ENCODE measurements around the gene HOXC13.
A peak's percentile ranks its signal among the peaks of the same experiment; 100 is the strongest.

HOXC13 gene

DNA sequence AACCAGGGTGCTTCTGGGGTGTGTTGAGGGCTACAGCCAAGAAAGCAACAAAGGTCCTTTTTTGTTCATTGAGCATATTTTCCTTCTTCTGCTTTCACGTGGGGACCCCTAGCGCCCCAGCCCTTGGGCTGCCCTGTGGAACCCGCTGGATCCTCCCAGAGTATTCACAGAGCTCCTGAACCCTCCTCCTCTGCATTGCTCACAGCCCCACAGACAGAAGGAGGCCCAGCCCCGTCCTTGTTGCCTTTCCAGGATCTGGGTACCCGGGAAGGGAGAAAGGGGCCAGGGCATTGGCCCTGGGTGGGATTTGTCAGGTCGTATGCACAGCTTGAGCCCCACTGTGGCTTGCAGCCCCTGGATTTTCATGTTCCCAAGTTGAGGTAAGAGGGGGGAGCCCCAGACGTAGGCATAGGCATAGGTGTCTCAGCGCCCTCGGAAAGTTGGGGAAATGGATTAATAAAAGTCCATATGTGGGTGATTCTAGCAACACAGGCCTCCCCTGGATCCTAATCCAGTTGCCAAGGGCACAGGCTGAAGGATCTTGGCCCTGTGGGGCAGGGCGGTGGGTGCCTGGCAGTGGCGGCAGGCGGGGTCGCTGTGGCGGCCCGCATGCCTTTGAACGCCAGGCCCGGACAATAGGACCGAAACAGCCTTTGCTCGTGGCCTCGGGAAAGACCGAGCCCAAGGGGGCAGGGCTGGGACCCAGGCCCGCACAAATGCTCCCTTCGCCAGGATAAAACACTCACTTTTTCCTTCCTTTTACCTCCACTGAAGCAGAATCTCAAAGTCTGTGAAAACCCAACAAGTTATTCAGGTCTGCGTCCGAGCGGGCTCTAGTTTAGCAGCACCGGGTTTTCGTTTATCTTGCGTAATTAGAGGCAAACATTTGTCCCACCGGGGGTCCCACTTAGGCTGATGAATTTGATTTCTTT lies 43.3 kb downstream of the HOXC13 start:
- no peak for DNase-seq

DNA sequence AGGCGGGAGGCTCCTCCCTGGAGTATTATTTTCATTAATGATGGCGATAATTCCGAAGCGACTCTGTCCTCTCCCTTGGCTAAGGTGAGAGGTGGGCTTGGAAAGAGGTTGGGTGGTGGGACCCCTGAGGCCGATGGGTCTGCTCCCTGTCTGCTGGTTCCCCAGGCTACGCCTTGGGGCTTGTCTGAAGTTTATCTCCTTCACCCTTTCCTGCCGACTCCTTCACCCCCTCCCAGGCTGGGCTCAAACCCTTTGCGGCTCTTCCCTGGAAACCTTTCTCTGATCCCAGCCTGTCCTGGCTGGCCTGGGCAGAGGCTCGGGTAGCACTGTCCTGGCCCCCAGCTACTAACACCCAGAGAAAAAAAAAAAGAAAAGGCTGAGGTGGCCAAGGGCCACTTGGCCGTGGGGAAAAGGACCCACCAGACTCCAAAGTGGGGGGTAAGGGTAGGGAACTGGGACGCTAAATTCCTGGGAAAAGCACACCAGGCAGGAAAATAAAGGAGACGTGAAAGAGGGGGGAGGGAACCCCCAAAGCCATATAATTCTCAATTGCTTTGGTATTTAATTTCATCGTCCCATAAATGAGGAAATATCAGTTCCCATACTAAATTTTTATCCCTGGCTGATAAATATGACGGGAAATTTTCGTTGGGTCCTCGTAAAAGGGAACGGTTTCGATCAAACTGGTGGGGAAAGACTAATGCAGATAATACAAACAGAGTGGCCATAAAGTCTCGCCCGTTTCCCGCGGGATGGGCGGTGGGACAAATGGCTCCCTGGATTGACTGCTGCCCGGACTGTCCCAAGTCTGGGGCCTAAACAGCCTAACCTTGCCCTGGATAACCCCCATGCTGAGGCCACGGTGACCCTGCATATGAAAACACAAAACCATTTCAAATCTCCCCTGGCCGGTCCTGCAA lies 44.3 kb downstream of the HOXC13 start:
- no peak for DNase-seq

DNA sequence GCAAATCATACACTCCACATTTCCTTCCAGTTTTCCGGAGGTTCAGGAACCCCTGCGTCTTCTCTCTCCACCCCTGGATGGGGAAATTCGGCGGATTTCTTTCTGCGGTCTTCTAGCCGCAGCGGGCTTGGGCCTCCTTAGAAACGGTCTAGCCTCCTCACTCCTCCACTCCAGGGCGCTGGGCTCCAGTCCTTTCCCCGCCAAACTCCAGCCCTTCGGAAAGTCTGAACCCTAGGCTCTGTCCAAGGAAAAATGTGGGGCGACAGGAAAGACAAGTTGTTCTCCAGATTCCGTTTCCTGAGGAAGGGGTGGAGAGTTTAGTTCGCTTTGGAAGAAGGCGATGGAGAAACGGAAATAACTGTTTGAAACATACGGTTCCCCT lies 44.9 kb downstream of the HOXC13 start:
- DNase-seq = no peak

DNA sequence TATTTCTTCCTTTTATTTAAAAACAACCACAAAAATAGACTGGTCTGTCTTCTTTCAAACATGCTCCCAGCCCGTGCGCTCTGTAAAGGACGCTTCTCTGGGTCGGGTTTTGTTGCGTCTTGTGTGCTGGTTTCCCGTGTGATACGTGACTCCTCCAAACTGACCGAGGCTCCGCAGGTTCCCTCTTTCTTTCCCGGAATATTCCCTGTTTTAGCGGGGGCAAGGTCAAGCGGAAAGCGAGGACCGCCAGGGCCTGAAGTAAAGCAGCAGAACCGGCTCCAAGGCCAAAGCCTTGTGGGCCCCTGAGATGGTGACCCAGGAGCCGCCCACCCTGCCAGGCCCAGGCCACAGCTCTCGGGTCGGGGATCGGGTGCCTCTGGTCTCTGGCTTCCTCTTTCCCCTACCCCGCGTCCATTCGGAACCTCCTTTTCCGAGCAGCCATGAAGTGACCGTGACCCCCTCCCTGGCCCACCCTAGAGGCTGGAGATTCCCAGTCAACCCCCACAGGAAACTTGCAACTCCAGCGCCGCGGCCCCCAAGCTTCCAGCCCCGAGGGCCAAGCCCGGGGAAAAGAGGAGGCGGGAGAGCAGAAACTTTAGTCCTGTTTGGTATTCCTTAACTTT lies 45.4 kb downstream of the HOXC13 start:
- no peak for DNase-seq

DNA sequence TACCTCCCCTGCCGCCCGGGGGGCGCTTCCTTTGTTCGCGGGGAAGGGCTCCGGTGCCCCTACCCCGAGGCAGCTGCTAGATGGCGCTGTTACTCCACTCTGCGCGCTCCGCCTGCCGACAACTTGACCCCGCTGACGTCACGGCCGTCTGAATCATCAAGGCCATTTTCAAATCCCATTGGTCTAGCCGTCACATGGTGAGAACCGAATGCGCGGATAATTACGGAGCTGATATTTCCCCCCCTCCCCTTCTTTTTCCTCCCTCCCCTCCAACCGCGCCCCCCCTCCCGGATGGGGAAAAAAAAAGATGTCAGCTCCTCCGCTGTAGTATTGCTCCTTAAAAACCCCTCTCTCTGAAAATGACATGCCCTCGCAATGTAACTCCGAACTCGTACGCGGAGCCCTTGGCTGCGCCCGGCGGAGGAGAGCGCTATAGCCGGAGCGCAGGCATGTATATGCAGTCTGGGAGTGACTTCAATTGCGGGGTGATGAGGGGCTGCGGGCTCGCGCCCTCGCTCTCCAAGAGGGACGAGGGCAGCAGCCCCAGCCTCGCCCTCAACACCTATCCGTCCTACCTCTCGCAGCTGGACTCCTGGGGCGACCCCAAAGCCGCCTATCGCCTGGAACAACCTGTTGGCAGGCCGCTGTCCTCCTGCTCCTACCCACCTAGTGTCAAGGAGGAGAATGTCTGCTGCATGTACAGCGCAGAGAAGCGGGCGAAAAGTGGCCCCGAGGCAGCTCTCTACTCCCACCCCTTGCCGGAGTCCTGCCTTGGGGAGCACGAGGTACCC lies 46.5 kb downstream of the HOXC13 start, which contains the start of gene HOXC10:
Gene HOXC10, plus strand, starts transcription at position 246 of the 791 bp plus-strand sequence. Its CDS starts 114 bp downstream, at position 360.
- peak in 26 of 58 donors; percentile 1 to 55 (median 12) for DNase-seq

DNA sequence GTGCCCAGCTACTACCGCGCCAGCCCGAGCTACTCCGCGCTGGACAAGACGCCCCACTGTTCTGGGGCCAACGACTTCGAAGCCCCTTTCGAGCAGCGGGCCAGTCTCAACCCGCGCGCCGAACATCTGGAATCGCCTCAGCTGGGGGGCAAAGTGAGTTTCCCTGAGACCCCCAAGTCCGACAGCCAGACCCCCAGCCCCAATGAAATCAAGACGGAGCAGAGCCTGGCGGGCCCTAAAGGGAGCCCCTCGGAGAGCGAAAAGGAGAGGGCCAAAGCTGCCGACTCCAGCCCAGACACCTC lies 47.0 kb downstream of the HOXC13 start:
- no peak for DNase-seq

DNA sequence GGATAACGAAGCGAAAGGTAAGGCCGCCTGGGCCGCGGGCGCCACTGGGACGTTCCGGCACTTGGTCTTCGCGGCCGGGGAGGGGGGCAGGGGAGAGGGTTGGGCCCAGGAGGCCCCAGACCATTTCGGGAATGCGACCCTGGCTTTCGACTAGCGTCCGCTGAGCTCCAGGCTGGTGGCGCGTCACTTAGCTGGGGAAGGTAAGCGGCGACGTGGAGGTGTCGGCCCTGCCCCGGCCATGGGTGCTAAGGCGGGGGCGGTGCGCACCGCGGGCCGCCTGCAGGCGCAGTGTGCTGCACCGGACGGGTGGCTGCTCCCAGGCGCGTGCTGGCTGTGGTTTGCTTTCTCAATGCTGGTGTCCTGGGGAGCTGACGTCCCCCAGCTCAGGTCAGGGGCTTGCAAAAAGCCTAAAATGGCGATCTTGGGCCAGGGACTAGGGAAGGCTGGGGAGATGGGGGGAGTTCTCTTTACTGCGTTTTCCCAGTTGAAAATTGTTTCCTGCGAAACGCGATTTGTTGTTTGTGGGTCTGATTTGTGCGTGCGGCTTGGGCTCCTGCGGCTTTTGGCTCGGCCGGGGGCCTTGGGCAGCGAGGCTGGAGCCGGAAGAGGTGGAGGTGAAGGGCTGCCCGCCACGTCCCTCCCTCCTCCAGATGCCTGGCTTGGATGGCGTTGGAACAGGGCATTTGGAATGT lies 47.5 kb downstream of the HOXC13 start:
- DNase-seq = no peak

DNA sequence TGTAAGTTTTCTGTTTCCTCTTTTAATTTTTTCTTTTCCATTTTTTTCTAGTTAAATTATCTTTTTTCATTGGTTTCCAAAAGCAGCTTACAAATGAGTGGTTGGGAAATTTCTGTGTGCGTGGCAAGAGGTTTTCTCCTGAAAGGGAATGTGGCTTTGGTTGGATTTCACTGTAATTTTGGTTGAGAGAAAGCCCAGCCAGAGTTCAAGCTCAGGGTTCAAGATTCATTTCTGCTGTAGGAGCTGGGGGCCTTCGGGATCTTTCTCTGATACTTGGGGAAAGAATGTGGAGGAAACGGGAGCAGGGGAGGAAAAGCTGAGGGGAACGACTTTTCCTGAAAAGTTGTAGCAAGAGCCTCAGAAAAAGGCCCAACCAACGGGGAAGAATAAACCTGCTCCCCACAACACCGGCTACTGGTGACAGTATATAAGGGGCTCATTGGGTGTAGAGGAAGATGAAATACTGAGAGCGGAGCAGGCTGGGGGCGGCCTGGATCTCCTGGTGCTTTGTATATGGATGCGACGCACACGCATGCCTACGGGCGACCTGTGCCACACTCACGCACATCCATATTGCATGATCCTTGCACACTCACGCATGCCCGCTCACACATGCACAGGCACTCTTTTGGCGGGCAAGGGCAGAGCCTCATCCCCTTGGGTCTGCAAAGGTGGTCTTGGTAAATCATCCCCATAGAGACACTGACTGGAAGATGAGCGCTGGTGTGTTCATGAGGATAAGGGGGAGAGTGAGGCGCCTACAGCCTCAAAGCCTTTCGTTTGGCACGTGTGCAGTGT lies 48.3 kb downstream of the HOXC13 start:
- DNase-seq = no peak

DNA sequence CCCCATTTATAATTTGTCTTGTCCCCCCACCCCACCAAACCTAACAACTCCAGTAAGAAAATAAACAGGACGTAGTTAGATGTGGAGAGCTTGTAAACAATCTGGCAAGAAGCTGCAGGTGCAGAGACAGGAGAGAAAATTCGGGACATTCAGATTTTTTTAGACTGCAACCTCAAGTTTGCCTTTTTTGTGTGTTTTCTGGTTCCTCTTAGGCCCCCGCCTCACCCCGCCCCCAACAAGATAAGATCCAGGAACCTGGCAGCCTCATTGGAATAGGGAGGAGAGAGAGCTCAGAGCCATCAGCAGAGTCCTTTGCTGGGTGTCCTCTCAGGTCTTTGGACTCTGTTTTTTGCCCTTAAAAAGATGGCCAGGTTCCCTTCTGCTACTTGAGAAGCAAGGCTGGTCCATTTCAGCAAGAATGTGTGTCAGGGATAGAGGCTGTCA lies 49.2 kb downstream of the HOXC13 start:
- no peak for DNase-seq

DNA sequence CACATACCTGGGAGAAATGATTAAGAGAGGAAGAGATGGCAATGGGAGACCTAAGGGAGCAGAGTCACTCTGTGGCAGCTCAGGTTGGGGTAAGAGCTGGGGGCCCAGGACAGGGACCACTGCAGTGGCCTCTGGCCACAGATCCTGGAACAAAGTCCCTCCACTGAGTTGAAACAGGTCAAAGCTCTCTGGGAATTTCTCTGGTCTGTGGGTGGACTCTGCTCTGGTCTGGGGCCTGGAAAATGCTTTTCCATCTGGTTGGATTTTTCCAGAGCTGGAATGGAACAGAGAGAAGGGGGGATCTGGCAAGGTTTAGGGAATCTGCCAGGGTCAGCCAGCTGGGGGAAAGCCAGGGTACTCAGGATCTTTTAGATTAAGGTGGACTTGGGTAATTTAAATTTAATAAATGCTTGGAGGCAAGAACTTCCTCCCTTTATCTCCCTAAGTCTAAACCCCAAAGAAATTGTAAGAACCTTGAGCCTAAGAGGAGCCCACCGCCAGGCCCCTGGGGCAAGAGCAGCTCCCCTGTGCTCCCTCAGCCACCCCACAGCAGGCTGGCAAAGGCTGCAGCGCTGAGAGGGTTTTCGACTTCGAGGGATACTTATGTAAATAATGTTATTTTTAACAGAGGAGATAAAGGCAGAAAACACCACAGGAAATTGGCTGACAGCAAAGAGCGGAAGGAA lies 50.1 kb downstream of the HOXC13 start:
- DNase-seq = no peak

DNA sequence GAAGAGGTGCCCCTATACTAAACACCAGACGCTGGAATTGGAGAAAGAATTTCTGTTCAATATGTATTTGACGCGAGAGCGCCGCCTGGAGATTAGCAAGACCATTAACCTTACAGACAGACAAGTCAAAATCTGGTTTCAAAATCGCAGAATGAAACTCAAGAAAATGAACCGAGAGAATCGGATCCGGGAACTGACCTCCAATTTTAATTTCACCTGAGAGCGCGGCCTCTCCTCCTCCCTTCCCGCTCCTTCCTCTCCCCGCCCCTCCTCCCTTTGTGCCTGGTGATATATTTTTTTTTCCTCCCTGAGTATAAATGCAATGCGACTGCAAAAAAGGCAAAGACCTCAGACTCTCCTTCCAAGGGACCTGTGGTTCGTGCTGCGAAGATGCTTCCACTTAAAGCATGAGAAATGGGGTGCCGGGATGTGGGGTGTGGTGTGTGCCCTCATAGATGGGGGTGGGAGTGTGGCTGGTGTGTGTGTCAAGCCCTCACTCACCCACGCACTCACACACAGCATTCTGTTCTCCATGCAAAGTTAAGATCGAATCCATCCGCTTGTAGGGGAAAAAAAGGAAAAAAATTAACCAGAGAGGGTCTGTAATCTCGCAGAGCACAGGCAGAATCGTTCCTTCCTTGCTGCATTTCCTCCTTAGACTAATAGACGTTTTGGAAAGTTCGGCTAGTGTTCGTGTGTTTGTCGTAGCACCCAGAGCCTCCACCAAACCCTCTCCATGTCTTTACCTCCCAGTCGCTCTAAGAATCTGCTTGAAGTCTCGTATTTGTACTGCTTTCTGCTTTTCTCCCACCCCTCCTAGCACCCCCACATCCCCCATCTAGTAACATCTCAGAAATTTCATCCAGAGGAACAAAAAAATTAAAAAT lies 50.8 kb downstream of the HOXC13 start:
- peak in 4 of 58 donors; percentile 3 to 12 (median 4) for DNase-seq

DNA sequence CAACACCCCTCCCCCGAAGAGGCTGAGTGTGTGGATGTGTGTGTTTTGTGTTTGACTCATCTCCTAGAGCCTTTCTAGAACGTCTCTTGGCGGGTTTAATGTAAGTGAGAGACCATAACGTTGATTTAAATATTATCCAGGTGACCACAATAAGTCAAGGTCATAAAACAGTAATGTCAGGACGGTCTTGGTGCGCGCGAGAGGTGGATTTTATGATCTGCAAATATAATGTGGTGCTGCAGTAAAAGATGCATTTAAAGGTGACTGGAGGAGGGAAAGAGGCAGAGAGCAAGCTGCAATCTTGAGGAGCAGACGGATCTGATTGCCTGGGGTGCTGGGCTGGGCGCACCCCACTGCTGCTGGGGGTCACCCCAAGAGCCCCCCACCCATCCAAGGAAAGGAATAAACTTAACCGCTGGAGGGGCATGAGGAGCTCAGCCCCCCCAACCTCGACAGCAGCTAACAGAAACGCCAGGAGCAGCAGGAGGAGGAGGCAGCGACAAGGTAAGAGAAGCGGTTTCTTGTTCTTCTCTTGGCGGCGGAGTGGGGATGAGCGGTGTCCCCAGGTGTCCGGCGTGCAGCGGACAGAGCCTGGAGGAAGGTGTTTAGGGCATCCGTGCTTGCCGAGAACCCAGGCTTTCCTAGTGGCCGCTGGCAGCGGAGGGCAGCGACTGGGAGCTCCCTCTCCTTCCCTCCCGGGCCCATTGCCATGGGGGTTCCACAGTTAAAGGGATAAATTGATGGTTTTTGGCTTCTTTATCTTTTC lies 51.9 kb downstream of the HOXC13 start:
- no peak for DNase-seq

DNA sequence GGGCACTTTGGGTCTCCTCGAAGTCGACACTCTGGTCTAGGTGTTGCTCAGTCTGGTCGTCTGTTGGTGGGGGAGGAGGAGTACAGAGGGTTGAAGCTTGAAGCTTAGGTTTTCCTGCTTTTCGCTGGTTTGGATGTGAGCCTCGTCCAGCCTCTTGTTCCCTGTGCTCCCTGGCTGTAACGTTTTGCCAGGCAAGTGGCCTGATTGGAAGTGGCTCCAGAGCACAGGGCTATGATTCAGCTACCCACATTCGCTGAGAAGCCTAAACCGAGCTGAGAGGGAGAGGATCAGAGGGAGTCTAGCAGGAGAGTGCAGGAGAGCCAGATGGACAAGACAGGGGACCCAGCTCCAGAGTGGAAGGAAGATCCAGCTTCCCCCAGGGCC lies 52.4 kb downstream of the HOXC13 start:
- no peak for DNase-seq

DNA sequence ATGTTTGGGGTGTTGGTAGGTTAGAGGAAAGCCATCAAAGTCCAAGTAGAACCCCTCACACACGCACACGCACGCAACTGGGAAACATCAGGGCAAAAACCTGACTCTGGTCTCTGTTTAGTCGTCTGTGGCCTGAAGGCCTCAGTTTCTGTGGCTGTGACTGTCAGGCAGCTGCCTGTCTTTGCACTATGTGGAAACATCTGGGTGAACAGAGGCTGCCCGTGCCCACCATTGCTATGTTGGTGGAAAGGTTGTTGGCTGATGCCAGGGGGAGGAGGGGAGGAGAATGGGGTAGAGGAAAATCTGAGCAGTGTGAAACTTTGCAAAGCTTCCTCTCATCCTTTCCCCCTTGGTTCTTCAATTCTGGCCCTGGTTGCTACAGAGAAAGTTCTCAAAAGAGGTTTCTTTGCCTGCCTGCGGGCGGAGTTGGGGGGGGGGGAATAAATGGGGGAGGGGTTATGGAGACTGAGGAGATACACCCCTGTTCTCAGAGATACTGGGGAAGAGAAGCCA lies 53.8 kb downstream of the HOXC13 start:
- DNase-seq = no peak

DNA sequence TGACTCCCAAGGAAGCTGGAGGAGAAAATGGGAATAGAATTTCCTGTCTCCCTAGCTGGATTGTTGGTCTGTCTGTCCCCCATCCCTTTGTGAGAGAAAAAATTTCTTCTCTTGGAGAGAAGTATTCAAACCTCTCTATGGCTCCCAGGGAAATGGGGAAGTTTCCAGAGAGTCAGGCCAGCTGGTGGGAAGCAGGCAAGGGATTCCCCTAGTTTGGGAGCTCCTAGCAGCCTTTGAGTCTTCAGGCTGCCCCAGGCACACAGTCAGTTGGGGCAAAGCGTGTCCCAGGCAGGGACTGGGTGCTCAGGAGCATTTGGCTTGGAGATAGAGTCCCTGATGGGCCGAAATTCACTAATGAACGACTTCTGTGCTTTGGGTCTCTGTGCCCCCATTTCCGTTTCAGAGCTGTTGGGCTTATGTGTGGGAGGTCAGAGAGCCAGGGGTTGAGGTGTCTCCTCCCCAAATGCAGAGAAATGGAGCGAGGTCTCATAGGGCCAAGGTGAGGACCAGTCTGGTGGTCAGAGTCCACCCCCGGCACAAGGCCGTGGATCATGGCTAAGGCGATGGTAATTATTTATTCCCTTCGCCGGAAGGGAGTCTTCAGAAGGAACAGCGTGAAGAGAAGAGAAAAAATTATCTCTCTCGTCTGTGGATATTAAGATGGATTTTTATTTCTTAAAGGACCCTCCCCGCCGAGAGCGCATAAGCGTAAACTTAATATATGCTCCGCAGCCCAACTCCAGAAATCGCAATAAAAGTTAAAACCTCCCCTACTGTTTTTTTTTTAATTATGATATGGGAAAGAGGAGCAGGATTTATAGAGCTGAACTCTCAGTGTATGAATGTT lies 54.8 kb downstream of the HOXC13 start:
- DNase-seq = no peak

DNA sequence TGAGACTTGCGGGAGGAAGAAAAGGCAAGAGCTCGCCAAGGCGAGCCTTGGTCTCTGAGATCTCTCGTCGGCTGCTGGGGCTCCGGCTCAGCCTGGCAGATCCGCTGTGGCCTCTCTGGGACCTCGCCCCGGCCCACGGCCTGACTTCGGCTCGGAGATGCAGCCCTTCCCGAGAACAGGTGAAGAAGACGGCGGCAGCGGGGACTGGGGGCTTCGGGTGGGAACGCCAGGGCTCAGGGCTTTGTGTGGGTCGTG lies 55.3 kb downstream of the HOXC13 start:
- DNase-seq = no peak
